Esophagus muscularis mucosa (tissue), 4 donors: Measurements from ENCODE around the gene NUDT14. TPM values are rescaled to one million over a fixed set of nuclear protein-coding genes. Genes with fewer than 3 reads are reported as not detected.

ENCODE experiments used
- DNase-seq: peaks from one replicate; pipeline ENCODE4 v3.0.0-alpha.2; 2017; ENCODE audit errors: extremely low spot score
- H3K27ac ChIP-seq, 4 donors: fragments of 200-600 bp; sonication (generic); replicated peaks in 1 of 4; 1 replicate in 3 of 4; 2 replicates in 1 of 4; pipeline ENCODE4 v1.5.1; 2016 to 2019; ENCODE audit warnings: mild to moderate bottlenecking in 1 of 4
- H3K27me3 ChIP-seq, 4 donors: fragments of 200-600 bp; sonication (generic); one replicate each; pipeline versions ENCODE4 v1.5.1 to v1.6.0; 2016 to 2019
- H3K36me3 ChIP-seq, 4 donors: fragments of 200-600 bp; sonication (generic); one replicate each; pipeline ENCODE4 v1.5.1; 2016 to 2019
- H3K4me1 ChIP-seq, 4 donors: fragments of 200-600 bp; sonication (generic); one replicate each; pipeline ENCODE4 v1.5.1; 2016 to 2019
- H3K4me3 ChIP-seq, 4 donors: fragments of 200-600 bp; sonication (generic); 1 replicate in 2 of 4; 2 replicates in 2 of 4; pipeline ENCODE4 v1.5.1; 2016 to 2019; ENCODE audit warnings: mild to moderate bottlenecking in 4 of 4, moderate library complexity in 1 of 4
- H3K9me3 ChIP-seq, 4 donors: fragments of 200-600 bp; sonication (generic); 1 replicate in 3 of 4; 2 replicates in 1 of 4; pipeline ENCODE4 v1.5.1; 2016 to 2019
- CTCF ChIP-seq, 3 experiments: fragments of 200-600 bp in 2 of 3; fragments of 450-650 bp in 1 of 3; sonication (generic) in 2 of 3; IDR thresholded peaks; one replicate each; pipeline ENCODE4 v1.5.1; 2017 to 2019; ENCODE audit warnings: antibody characterized with exemption in 3 of 3, mild to moderate bottlenecking in 2 of 3, moderate library complexity in 1 of 3
- EP300 ChIP-seq: sonication (generic); formaldehyde crosslinking; IDR thresholded peaks from one replicate; pipeline ENCODE4 v1.6.1; 2017; ENCODE audit warnings: antibody characterized with exemption
- POLR2A ChIP-seq: fragments of 450-650 bp; IDR thresholded peaks from one replicate; pipeline ENCODE4 v1.6.1; 2017; ENCODE audit warnings: antibody characterized with exemption, moderate library complexity, mild to moderate bottlenecking, low read depth
- POLR2AphosphoS5 ChIP-seq, 2 donors: sonication (generic); formaldehyde crosslinking; IDR thresholded peaks; one replicate each; pipeline ENCODE4 v1.6.1; 2017; ENCODE audit warnings: antibody characterized with exemption in 2 of 2
- WGBS: methylation state at CpG from one replicate; pipeline ENCODE4 v1.1.5; 2018; 5-methylcytosine and 5-hydroxymethylcytosine counted together
- intact Hi-C: fragments of 100-400 bp; cut with DNase I; formaldehyde crosslinking; loops from one replicate; pipeline ENCODE4 v1.15.1; 2023
- total RNA-seq, 4 donors: library from RNA; depleted of rRNA; stranded (reverse); fragments of >200 nt; gene quantifications; one replicate each; pipeline versions ENCODE4 v1.1.0 to v1.2.1, GENCODE V29; 2016

Gene NUDT14
- total RNA-seq, 4 donors from 2014 or later = 2.1 to 6.2 (median 5.8) TPM

GRCh38 chr14:105159344-105159743, 21.8 kb downstream of the NUDT14 start:
- intact Hi-C loops = no loop called here
- Histone ChIP-seq H3K36me3 (peaks cover 0 to 26% (median 2%) of the 10 kb centered on the region in 4 donors), H3K4me3 (no peak overlapping the region), H3K27me3 (peaks cover 0 to 31% (median 0%) of the 10 kb centered on the region in 4 donors), H3K27ac (no peak overlapping the region), H3K4me1 (peaks cover 0 to 17% (median 2%) of the 10 kb centered on the region in 4 donors), H3K9me3 (no peaks in the 10 kb centered on the region)
- 86% methylated on average over 14 of the region's 14 CpGs for WGBS
- no peak for DNase-seq
- no peak for TF ChIP-seq EP300
- no peak for TF ChIP-seq POLR2AphosphoS5 (IDR thresholded peaks at IDR 0.05)

- intact Hi-C loops = no loop called here
Observed at GRCh38 chr14:105158794-105159193, 22.3 kb downstream of the NUDT14 start.

GRCh38 chr14:105157872-105158271, 23.2 kb downstream of the NUDT14 start:
- H3K4me1 ChIP-seq = peaks cover 4 to 24% (median 6%) of the 10 kb centered on the region in 4 donors
- H3K27me3 ChIP-seq = peaks cover 0 to 19% (median 0%) of the 10 kb centered on the region in 4 donors
- H3K36me3 ChIP-seq = peaks cover 0 to 26% (median 2%) of the 10 kb centered on the region in 4 donors
- H3K4me3 ChIP-seq = no peak overlapping the region
- TF ChIP-seq EP300 (no peak), POLR2A (no peak), CTCF (IDR thresholded peaks at IDR 0.05) (no peak), POLR2AphosphoS5 (IDR thresholded peaks at IDR 0.05) (no peak)
- intact Hi-C loops = no loop called here
- 68% methylated on average over 13 of the region's 15 CpGs for WGBS
- DNase-seq = no peak
- H3K9me3 ChIP-seq = no peaks in the 10 kb centered on the region
- no peak overlapping the region for H3K27ac ChIP-seq

More at GRCh38 chr14:105158794-105159193, 22.3 kb downstream of the NUDT14 start:
- 76% methylated on average over 9 of the region's 12 CpGs for WGBS
- TF ChIP-seq POLR2AphosphoS5 (IDR thresholded peaks at IDR 0.05) (no peak), CTCF (IDR thresholded peaks at IDR 0.05) (no peak), EP300 (no peak), POLR2A (no peak)
- H3K36me3 ChIP-seq = peaks cover 0 to 26% (median 2%) of the 10 kb centered on the region in 4 donors
- peaks cover 0 to 22% (median 3%) of the 10 kb centered on the region in 4 donors for H3K4me1 ChIP-seq
- no peak overlapping the region for H3K27ac ChIP-seq
- no peak overlapping the region for H3K4me3 ChIP-seq
- H3K27me3 ChIP-seq = peaks cover 0 to 25% (median 0%) of the 10 kb centered on the region in 4 donors
- no peak for DNase-seq
- H3K9me3 ChIP-seq = no peaks in the 10 kb centered on the region

GRCh38 chr14:105156414-105157375, 24.4 kb downstream of the NUDT14 start:
- no peak for DNase-seq
- intact Hi-C loops = no loop called here
- TF ChIP-seq POLR2AphosphoS5 (IDR thresholded peaks at IDR 0.05) (no peak), POLR2A (no peak), CTCF (IDR thresholded peaks at IDR 0.05) (no peak), EP300 (no peak)
- Histone ChIP-seq H3K4me3 (no peak overlapping the region), H3K27ac (no peak overlapping the region), H3K36me3 (peaks cover 0 to 30% (median 2%) of the 10 kb centered on the region in 4 donors), H3K4me1 (peaks cover 6 to 36% (median 9%) of the 10 kb centered on the region in 4 donors), H3K27me3 (peaks cover 0 to 14% (median 0%) of the 10 kb centered on the region in 4 donors), H3K9me3 (no peaks in the 10 kb centered on the region)
- 84% methylated on average over 21 of the region's 31 CpGs for WGBS
